HG02938 (cell line): Measurements from ENCODE around the gene LMO3.

ENCODE experiments used
- ATAC-seq: cut with Tn5 transposase; IDR thresholded peaks from one replicate; pipeline ENCODE4 v1.9.1; 2021; ENCODE audit warnings: mild to moderate bottlenecking, moderate library complexity; ENCODE audit not compliant: unreplicated experiment

LMO3 gene

DNA sequence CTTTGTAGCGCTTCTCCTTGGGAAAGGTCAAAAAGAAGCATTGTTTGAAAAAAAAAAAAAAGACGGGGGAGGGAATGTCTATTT lies at the start of gene LMO3:
Gene LMO3, minus strand, starts transcription at position 46 of the 84 bp plus-strand sequence. CDS start 5,302 bp downstream, outside the sequence.
- ATAC-seq = no peak

DNA sequence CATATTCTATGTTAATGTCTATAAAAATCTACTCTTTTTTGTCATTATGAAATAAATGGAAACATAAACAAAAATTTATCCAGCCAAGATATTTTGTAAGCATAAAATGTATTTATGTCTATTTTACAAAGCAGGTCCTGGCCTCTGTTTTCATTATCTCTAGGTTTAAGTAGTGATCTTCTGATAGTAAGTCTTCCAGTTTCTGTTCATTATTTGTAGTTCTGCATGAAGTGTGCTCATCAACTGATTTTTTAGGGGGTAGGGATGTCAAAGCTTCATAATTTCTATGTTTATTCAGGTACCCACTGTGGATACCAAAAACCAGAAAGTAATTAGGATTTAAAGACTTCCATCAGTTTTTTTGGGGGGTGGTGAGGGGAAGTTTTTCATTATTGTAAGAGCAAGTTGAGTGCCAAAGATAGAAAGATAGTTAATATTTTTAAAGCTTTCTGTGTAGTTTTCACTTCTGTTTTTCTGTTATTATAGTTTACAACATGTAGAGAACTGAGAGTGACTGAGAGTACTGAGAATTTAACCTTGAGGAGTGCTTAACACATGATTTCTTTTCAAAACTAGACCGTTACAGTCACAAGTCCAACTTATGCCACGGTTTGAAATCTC lies 30.6 kb upstream of the LMO3 start:
- peak; percentile 90 for ATAC-seq

DNA sequence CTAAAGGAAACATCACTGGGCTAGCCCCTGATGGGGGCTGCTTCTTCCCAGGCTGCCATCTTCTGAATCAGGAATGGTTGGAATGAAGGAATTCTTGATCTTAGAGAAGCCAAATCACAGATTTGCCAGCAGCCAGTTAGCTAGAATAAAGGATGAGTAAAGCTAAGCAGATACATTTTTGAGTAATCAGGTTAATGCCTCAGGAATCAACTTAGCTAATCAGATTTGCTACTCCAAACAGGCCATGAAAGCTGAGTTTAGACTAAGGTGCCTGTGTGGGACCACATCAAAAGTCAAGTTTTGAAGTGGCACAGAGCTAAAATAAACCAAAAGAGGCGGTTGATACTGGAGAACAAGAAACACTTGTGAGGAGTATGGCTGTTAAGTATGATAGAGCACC lies 28.8 kb upstream of the LMO3 start:
- no peak for ATAC-seq

DNA sequence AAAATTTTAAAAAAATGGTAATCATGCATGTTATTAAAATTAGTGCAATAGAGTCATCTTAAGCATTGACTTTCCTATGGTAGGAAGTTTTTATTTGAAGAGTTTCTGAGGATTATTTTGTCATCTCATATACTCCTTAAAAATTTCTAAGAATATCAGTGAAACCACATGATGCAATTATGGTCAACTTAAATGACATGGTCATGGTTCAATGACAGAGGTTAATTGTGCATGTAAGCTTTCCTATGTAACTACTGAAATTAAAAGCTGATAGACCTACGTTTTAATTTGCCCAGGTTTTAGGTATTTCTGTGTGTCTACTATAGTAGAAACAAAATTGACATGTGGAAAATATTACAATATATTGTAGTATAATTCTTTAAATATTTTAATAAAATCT lies 21.0 kb upstream of the LMO3 start:
- ATAC-seq = no peak

DNA sequence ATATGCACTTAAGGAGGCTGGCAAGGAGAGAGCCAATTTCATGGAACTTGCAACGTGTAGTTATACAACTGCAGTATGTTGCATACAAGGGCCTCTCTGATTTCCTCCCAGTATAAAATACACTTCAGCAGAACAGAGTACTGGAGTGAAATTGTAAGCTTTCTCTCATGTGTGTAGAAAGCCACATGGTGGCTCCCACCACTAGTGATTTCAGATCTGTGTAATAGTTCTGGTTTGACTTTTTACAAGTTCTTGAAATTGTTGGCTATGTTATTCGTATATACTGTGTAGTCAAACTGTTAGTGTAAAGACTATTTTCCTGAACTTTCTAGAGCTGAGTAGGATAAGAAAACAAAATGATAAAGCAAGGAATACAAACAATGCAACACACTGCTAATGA lies 16.4 kb upstream of the LMO3 start:
- no peak for ATAC-seq

DNA sequence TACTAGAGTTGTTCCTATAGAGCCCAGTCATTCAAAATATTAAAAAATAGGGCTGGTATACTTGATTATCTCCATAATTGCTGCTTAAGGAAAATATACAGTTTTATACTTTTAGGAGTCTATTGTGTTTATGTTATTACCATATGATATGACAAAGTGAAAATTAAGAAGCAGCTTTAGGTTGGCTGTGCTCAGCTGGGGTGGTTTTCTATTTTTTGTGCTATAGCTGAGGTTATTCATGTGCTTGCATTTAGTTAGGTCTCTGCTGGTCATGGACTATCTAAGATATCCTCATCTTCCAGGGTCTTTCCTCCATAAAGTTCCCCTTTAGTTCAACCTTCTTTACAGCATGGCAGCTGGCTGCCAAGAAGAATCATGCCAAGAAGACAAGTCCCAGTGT lies 13.6 kb upstream of the LMO3 start:
- no peak for ATAC-seq

DNA sequence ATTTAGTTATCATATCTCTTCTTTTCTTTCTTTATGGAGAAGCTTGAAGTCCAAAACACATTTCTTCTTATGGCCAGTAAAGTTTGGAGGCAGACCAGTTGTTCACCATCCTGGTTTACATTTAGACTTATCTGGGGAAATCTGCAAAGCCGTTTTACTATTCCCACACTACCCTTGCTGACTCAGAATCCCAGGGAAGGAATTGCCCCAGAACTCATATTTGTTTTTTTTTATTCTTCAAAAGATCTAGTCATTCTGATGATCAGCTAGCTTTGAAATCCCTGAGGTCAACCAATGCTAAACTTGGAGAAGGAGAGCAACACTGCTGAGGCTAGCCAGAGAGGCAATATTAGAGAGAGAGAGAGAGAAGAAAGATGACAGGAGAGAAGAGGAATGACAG lies 12.3 kb upstream of the LMO3 start:
- ATAC-seq = no peak

DNA sequence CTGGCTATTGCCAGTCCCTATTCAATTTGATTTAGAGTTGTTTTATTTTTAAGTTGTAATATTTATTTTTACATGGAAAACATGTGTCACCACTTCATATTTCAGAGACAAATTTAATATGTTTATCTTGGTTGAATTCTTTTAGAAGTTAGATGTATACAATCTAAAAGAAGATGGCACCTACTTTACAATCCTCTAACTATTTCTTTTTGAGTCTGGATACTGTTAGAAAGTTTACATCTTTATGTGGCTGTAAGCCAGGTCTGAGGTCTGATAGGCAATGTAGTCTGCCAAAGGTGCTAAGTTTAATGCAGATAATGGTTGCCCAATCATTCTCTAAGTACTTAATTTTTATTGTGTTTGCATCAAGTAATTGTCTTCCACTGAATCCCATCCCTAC lies 7.2 kb upstream of the LMO3 start:
- ATAC-seq = no peak

DNA sequence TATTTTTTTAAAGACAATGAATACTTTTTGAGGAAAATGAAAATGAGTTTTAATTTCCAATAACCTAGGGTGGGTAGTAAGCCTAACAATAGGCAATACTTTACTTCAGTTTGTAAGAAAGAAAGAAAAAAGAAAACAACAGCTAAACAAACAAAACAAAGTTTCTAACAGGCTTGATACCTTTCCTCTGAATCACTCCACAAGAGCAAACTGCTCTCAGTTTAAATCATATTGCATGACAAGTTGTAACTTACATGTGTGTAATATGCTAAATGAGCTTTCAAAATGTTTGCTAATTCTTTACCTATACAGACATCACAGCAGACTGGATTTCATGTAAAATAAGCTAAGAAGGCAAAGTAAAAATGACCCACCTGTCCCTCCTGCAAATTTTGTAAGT lies 6.7 kb upstream of the LMO3 start:
- ATAC-seq = no peak

DNA sequence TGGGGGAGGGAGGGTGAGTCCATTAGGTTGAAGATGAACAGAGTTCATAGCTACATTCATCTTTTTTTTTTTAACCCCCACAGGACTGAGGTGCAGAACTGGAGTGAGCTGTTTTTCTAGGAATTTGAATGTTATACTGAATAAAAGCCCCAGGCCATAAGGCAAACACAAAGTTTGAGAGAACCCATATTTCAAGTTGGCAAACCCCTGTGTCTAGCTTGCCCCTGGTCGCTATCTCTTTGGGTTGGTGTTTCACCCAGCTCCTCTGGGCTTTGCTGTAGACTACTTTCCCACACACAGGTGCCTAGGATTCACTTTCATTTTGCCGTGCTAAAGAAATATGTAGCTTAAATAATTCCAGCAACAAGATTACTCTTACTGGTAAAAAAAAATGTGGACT lies 5.2 kb upstream of the LMO3 start:
- ATAC-seq = no peak

DNA sequence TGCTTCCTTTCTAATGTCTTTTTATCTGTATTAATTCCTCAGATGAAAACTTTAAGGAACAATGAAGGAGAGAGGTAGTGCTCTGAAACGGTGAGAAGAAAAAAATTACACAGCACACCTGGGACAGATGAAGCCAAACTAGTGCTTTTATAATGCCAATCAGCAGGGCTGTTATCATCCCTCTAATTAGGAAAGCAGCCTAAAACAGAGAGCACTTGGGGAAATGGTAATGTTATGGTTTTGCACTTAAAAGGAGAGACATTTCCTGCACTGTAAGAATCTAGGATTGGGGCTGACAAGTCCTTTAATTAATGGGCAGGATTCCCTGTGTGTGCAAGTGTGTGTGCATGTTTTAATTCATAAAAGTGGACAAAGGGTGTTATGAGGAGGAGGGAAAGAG lies 4.8 kb upstream of the LMO3 start:
- ATAC-seq = no peak

DNA sequence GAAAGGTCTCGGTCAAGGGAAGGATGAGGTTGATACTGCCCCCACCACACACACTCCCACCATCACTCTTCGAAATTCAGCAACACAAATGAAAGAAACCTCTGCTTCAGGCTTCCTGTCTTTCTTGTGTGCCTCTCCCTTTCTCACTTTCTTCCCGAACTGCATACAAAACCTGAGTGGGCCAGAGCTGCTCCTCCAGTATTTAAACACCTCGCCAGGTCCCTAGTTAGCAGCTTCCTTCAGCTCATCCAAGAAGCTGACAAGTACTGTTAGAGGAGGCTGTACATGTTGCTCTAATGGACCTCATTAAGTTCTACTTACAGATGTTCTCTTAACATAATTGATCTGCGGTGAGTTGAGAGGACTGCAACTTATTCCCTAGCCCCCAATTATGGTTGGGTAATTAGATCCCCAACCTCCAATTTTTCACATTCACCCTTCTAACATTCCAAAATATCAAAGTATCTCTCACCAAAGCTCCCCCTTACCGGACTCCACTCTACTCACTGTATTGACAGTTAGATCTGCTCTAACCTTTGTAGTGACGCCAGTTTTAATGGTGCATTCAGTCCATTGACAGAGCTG lies 4.1 kb upstream of the LMO3 start:
- no peak for ATAC-seq

DNA sequence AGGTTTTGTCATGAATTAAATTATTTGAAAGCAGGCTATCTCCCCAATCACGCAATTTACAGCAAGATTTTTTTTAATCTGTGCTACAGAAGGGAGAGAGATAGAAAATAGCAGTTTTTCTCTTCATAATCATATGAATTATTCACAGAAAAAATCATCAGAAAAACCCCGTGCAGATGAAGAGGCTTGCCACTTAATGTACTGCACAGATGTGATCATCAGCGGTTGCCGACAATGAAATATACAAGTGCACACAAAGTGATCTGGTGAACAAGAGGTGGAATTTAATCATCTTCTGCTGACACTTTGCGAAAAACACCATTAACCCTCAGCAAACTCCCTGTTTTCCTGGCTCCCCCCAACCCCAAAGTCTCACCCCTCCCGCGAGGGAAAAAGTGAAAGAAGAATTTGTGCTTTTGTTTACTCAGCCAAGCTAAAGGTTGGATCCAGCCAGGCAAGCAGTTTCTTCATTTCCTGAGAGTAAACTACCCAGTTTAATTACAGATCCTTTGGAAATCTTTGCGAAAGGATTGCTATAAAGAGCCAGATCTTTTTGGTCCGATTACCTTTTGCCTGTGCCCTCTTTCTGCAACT lies 3.1 kb upstream of the LMO3 start:
- ATAC-seq = no peak

DNA sequence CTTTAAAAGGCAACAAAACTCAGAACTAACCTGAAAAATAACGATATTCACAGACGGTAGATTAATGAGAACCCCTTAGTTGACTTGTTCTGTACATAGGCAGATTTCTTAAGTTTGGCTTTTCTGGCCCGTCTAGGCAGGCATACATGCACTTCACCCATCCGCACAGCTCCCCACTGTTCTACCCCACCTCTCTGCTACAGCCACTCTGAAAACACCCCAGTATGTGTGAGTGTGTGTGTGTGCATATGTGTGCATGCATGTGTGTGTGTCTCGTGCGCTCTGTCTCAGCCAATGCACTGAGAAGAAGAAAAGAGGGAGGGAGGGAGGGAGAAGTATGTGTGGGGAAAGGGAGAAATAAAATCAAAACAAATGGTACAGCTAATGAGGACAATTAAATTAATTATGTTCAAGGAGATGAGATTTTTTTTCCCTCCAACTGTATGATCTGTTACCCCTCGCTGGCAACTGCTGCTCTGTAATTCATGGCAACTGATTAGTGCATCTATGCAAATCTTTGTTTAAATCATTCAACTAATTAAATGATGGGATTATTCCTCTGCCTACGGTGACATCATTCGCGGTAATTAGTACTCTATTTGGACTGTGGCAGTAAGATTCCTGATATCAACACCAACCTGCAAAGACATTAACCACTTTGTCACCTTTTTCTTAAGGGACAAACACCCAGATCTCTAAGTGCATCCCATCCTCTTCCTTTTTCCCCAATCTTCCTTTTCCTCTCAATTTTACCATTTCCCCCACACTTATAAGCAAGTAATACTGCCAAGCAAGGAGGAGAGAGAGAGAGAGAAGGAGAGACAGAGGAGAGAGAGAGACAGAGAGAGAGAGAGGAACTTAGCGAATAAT lies 2.2 kb upstream of the LMO3 start:
- ATAC-seq = no peak

DNA sequence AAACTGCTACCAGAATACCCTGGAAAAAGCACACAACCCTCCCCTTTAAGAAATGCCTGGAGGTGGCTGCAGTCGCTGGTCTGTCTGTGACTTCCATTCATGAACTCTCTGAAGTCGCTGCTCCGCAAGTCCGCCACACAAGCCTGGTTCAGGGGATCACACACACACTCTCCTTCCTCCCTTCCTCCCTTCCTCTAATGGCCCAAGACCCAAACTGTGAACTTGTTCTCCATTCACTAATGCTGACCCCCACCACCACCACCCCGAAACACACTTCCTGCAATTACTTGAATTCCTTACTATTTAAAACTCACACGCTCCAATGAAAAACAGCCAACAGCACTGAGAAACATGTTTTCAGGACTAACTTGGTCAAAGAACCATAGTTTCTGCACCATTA lies 1.0 kb upstream of the LMO3 start:
- no peak for ATAC-seq

DNA sequence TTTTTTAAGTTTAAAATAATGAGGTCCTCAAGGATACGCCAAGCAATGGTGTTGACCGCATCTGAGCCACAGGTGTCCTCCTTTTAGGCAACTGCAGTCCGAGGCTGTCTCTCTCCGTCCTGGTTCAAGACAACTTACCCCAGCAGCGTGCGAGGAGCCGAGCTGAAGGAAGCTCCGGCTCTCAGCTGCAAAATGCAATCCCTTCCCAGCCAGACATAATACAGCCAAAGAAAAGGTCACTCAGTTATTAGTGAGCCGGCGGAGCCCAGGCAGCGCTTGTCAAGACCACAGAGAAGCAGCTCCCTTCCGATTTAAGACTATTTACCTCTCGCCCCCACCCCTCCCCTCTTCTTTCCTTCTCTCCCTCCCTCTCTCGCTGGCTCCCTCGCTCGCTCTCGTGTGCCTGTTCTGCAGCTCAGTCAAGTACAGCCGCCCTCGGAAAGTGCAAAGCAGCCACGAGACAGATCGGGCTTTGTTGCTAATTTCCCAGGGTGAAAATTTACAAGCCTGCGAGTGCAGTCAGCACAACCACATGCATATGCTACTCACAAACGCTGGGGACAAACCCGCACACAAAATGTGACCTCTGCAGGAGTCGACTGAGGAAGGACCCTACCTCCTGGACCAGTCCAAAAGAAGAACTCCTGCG lies 363 bp upstream of the LMO3 start:
- ATAC-seq = no peak

DNA sequence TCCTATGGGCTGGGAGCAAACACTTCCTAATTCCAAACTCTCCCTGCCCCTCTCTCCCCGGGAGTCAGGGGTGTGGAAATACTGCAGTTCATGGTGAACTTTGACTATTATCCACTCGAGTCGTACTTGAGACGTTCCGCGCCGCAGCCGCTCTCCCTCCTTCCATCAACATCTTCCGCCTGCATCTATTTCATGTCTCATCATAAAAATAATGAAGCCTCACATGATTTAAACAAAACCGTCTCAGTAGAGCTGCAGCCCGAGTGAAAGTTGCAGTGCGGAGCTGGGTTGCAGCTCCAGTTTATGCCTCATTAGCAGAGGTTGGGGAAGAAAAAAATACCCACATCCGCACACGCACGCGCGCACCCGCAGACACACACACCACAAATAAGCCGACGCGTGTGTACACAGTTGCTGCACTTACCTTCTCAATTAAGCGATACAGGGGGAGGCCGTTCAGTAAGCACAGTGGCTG lies 283 bp downstream of the LMO3 start:
- ATAC-seq = no peak

DNA sequence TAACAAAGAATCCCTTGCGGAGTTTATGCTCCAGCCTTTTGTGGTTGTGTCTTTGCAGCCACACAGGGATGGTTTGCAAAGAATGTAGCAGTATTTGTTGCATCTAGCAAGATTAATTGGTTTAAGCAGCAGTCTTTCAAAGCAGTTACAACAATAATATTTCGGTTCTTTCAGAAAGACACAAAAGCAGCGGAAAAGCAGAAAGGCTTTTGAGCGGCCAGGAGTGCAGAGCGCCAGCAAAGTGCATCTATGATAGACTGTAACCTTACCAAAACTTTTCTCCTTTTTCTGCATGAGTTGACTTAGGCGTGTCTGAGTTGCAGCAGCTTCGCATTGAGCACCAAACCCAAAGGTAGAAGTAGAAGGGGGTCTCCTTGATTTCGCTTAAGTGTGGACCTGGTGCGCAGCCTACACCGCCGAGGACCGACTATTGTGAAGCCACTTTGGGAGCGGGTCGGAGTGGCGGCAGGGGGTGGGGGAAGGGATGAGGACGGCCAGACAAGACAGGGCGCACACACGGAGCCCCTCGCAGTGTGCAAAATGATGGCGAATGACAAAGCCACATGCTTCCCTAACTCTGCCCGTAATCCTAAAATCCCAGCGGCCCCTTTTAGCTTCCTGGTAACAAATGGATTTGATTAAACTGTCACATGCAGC lies 1.2 kb downstream of the LMO3 start:
- no peak for ATAC-seq

DNA sequence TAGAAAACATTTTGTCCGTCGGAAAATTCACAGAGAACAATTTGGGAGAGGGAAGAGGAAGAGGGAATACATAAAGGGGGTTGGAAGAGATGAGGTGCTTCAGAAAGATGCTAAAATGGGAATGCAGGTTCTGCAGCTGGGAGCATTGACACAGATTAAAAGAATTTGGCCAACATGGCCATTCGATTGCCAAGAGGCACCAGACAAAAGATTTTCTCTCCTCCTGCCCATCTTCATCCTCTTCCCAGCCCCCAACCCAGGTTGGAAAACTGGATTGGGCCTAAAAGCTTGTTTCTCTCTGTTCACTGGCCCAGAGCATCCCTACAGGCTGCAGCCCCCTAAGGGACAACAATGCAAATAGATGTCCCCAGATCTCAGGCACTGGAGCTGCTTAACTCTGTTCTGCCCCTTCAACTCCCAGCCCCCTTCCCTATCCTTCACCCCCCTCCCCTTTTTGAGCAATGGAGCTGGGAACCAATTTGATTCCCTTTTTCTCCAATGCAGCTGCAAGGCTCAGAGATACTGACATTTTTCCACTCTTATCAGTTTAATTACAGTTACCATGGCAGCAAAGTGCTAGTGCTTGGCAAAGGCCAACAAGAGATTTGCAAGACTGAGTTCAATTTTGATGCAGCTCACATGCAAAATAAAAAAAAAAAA lies 1.9 kb downstream of the LMO3 start:
- no peak for ATAC-seq

DNA sequence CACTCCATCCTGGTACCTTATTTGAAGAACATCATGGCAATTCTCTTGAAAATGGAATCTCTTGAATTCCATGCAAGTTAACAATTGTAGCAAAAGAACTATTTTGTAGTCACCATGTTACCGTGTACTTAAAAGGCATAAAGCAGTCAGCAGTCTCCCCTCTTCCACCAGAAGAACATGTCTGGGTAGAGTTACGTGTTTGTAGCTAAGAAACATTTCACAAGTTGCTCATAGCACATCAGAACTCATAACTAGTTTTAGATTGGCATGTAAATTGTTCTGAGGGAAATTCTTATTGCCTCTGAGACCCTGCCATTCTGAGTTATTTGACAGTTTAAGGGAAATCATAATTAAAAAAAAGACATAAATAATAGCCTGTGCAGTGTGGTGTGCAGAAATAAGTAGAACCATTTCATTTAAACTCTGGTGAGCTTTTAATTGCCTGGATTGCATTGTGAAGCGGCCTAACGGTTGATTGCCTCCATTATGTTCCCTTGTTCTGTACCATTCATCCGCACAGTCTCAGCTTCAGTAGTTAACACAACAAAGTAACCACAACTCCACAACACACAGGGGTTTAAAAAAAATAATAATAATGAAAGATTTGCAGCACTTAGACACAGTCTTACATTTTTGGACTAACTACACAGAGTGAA lies 2.6 kb downstream of the LMO3 start:
- no peak for ATAC-seq
